Measurements from ENCODE around the gene KCNQ1. TPM values are rescaled to one million over a fixed set of nuclear protein-coding genes. Genes with fewer than 3 reads are reported as not detected.

KCNQ1 gene
- total RNA-seq, 2 experiments from 2014 or later, result 8.7 to 9.5 TPM

- Mint-ChIP-seq H3K9me3 (no peaks in the 10 kb centered on the region), H3K4me3 (no peak overlapping the region), H3K27ac (no peak overlapping the region), H3K36me3 (ENCODE audit: low read depth) (no peaks in the 10 kb centered on the region), H3K4me1 (ENCODE audit: low read depth) (no peaks in the 10 kb centered on the region), H3K27me3 (no peaks in the 10 kb centered on the region)
- intact Hi-C loops (cut with micrococcal nuclease), result no loop called here
- TF ChIP-seq, protein P1, sequence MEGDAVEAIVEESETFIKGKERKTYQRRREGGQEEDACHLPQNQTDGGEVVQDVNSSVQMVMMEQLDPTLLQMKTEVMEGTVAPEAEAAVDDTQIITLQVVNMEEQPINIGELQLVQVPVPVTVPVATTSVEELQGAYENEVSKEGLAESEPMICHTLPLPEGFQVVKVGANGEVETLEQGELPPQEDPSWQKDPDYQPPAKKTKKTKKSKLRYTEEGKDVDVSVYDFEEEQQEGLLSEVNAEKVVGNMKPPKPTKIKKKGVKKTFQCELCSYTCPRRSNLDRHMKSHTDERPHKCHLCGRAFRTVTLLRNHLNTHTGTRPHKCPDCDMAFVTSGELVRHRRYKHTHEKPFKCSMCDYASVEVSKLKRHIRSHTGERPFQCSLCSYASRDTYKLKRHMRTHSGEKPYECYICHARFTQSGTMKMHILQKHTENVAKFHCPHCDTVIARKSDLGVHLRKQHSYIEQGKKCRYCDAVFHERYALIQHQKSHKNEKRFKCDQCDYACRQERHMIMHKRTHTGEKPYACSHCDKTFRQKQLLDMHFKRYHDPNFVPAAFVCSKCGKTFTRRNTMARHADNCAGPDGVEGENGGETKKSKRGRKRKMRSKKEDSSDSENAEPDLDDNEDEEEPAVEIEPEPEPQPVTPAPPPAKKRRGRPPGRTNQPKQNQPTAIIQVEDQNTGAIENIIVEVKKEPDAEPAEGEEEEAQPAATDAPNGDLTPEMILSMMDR (IDR thresholded peaks at IDR 0.05), result no peak
- POLR2A ChIA-PET, result no interaction called here
- CTCF ChIA-PET, result no interaction called here
- DNase-seq, result no peak
- ATAC-seq, result no peak
Observed at GRCh38 chr11:2582946-2583604, 138.3 kb downstream of the KCNQ1 start.

DNA sequence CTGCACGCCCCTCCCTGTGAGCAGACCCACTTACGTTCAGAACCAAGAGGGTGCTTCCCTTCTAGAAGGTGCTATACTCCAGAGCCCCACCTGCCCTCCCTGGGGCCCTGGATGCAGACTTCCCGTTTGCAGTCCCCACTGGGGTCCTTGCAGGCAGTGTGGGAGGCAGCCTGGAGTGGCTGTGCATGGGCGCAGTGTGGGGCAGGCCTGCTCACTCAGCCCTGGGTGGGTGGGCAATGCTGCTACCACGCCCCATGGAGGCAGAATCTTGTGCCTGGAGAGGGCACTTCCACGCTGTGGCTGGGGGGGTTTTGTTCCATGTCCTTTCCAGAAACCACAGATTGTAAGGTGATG is 138.8 kb downstream of the KCNQ1 start:
- ATAC-seq (no peak), DNase-seq (no peak)
- intact Hi-C loops (cut with micrococcal nuclease), result no loop called here
- H3K36me3 Mint-ChIP-seq (ENCODE audit: low read depth), result peaks cover 1% of the 10 kb centered on the region
- H3K4me1 Mint-ChIP-seq (ENCODE audit: low read depth), result no peaks in the 10 kb centered on the region
- H3K4me3 Mint-ChIP-seq, result no peak overlapping the region
- H3K27ac Mint-ChIP-seq, result no peak overlapping the region
- H3K9me3 Mint-ChIP-seq, result no peaks in the 10 kb centered on the region
- CTCF ChIA-PET, result no interaction called here
- POLR2A ChIA-PET, result no interaction called here
- H3K27me3 Mint-ChIP-seq, result no peaks in the 10 kb centered on the region
- TF ChIP-seq, protein P1 (IDR thresholded peaks at IDR 0.05), result no peak

DNA sequence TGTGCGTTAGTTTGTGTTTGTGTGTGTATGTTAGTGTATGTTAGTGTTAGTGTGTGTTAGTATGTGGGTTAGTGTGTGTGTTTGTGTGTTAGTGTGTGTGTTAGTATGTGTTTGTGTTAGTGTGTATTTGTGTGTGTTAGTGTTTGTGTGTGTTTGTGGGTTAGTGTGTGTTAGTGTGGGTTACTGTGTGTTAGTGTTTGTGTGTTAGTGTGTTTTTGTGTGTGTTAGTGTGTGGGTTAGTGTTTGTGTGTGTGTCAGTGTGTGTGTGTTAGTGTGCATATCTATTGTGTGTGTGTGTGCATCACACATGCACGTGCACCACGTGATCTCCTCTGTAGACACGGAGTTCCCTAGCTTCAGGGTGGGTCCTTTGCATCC is 139.6 kb downstream of the KCNQ1 start:
- Mint-ChIP-seq H3K4me3 (no peak overlapping the region), H3K27me3 (no peaks in the 10 kb centered on the region), H3K27ac (no peak overlapping the region), H3K4me1 (ENCODE audit: low read depth) (no peaks in the 10 kb centered on the region), H3K9me3 (no peaks in the 10 kb centered on the region), H3K36me3 (ENCODE audit: low read depth) (peaks cover 1% of the 10 kb centered on the region)
- ChIA-PET CTCF (no interaction called here), POLR2A (no interaction called here)
- no peak for DNase-seq
- ATAC-seq, result no peak
- intact Hi-C loops (cut with micrococcal nuclease), result no loop called here
- TF ChIP-seq, protein P1 (IDR thresholded peaks at IDR 0.05), result no peak

- DNase-seq (no peak), ATAC-seq (no peak)
- Mint-ChIP-seq H3K4me1 (ENCODE audit: low read depth) (no peaks in the 10 kb centered on the region), H3K27ac (no peak overlapping the region), H3K27me3 (no peaks in the 10 kb centered on the region), H3K4me3 (no peak overlapping the region), H3K36me3 (ENCODE audit: low read depth) (peaks cover 1% of the 10 kb centered on the region), H3K9me3 (no peaks in the 10 kb centered on the region)
- POLR2A ChIA-PET, result no interaction called here
- CTCF ChIA-PET, result no interaction called here
- TF ChIP-seq, protein P1 (IDR thresholded peaks at IDR 0.05), result no peak
- intact Hi-C loops (cut with micrococcal nuclease), result no loop called here
Observed at GRCh38 chr11:2584812-2585565, 140.2 kb downstream of the KCNQ1 start.

DNA sequence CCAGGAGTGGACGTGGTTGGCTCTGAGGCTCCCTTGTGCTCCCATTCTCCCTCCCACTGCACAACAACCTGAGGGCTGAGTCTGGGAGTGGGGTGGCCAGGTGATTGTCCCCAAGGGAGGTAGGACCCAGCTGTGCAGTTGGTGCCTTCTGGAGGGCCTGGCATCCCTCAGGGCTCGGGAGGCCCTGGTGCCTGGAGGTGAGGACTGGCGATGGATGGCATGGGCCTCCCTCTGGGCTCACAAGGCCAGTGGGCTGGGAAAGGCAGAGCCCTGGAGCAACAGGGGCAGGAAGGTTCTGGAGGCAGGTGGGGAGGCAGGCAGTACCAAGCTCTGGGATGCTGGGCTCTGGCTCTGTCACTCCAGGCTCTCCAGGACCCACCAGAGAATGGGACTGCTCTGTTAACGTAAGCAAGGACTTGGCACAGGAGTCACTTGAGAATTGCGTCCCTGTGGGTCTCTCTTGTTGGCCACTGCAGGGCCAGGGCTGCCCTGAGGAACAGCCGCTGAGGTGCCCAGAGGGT is 140.8 kb downstream of the KCNQ1 start:
- ATAC-seq (no peak), DNase-seq (no peak)
- no peaks in the 10 kb centered on the region for H3K27me3 Mint-ChIP-seq
- TF ChIP-seq, protein P1 (IDR thresholded peaks at IDR 0.05), result no peak
- H3K9me3 Mint-ChIP-seq, result no peaks in the 10 kb centered on the region
- intact Hi-C loops (cut with micrococcal nuclease), result no loop called here
- no peak overlapping the region for H3K27ac Mint-ChIP-seq
- peaks cover 1% of the 10 kb centered on the region for H3K36me3 Mint-ChIP-seq (ENCODE audit: low read depth)
- no peaks in the 10 kb centered on the region for H3K4me1 Mint-ChIP-seq (ENCODE audit: low read depth)
- no peak overlapping the region for H3K4me3 Mint-ChIP-seq
- ChIA-PET POLR2A (no interaction called here), CTCF (no interaction called here)

All from activated CD8-positive, alpha-beta T cell treated with anti-CD3 and anti-CD28 coated beads for 36 hours (primary cell).